ENCODE results near the gene RIC3.

GRCh38 chr11:8108421-8108820 lies 60.4 kb downstream of the RIC3 start:
- TF ChIP-seq EZH2 (IDR thresholded peaks at IDR 0.05; ENCODE audit: borderline replicate concordance, low read length) (no peak), CTCF (conservative IDR thresholded peaks at IDR 0.05 in 1 of 2, IDR thresholded peaks at IDR 0.05 in 1 of 2; ENCODE audit: extremely low read depth in 1 of 2, insufficient read depth in 1 of 2, low read depth in 1 of 2, low read length in 2 of 2) (no peak)

Data from mammary epithelial cell (primary cell).